ENCODE results near the gene POLA2.

GRCh38 chr11:65340226-65340625 is 78.5 kb downstream of the POLA2 start:
- TF ChIP-seq, protein P1, sequence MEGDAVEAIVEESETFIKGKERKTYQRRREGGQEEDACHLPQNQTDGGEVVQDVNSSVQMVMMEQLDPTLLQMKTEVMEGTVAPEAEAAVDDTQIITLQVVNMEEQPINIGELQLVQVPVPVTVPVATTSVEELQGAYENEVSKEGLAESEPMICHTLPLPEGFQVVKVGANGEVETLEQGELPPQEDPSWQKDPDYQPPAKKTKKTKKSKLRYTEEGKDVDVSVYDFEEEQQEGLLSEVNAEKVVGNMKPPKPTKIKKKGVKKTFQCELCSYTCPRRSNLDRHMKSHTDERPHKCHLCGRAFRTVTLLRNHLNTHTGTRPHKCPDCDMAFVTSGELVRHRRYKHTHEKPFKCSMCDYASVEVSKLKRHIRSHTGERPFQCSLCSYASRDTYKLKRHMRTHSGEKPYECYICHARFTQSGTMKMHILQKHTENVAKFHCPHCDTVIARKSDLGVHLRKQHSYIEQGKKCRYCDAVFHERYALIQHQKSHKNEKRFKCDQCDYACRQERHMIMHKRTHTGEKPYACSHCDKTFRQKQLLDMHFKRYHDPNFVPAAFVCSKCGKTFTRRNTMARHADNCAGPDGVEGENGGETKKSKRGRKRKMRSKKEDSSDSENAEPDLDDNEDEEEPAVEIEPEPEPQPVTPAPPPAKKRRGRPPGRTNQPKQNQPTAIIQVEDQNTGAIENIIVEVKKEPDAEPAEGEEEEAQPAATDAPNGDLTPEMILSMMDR (IDR thresholded peaks at IDR 0.05; ENCODE audit: insufficient read depth, low read depth, low read length) = no peak
- no peak for TF ChIP-seq EZH2 (IDR thresholded peaks at IDR 0.05; ENCODE audit: insufficient read depth, low read length)

Data from astrocyte (in vitro differentiated cells and primary cell).